ENCODE results near the gene LIMA1.
A peak's percentile ranks its signal among the peaks of the same experiment; 100 is the strongest.

The LIMA1 gene

DNA sequence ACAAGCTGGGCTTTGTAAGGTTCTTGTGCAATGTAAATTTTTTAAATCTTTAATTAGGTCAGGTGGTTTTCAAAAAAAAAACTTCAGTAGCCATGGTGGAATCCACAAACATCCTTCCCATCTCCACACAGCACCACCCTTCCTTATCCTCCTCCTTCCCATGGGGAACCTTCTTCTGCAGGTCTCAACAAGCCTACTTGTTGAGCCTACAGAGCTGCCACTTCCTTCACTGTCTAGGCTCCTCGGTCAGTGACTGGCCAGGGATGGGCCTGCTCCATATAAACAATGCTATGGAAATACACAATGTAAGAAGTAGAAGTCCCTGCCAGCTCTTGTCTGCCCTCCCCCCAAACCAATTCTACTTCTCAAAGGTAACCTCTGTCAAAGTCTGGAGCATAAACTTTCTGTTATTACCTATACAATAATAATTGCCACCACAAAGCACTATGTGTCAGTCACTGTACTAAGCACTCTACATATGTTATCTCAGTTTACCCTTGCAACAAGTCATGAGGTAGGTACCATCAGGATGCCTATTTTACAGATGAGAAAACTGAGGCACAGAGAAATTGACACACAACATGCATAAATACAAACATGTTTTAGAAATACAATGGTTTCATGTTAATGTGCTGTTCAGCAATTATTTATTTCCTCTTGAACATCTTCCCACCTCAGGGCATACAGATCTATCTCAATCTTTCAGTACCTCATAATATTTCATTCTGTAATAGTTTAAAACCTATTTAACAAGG lies 17.4 kb downstream of the LIMA1 start:
- no peak overlapping the region for H3K4me3 ChIP-seq
- TF ChIP-seq, protein P1, sequence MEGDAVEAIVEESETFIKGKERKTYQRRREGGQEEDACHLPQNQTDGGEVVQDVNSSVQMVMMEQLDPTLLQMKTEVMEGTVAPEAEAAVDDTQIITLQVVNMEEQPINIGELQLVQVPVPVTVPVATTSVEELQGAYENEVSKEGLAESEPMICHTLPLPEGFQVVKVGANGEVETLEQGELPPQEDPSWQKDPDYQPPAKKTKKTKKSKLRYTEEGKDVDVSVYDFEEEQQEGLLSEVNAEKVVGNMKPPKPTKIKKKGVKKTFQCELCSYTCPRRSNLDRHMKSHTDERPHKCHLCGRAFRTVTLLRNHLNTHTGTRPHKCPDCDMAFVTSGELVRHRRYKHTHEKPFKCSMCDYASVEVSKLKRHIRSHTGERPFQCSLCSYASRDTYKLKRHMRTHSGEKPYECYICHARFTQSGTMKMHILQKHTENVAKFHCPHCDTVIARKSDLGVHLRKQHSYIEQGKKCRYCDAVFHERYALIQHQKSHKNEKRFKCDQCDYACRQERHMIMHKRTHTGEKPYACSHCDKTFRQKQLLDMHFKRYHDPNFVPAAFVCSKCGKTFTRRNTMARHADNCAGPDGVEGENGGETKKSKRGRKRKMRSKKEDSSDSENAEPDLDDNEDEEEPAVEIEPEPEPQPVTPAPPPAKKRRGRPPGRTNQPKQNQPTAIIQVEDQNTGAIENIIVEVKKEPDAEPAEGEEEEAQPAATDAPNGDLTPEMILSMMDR (IDR thresholded peaks at IDR 0.05), result no peak
- no peak for DNase-seq (ENCODE audit: low spot score)
- no peak overlapping the region for H3K27ac ChIP-seq

DNA sequence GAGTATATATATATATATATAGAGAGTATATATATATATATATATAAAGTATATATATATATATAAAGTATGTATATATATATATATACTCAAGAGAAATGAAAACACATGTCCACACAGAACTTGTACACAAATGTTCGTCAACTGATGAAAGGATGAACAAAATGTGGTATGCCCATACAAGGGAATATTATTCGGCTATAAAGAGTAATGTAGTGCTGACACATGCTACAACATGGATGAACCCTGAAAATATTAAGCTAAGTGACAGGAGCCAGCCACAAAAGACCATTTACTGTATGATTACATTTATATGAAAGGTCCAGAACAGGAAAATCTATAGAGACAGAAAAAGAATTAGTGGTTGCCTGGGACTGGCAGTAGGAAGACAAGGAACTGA lies 19.5 kb downstream of the LIMA1 start:
- DNase-seq (ENCODE audit: low spot score), result no peak
- TF ChIP-seq, protein P1 (IDR thresholded peaks at IDR 0.05), result no peak

DNA sequence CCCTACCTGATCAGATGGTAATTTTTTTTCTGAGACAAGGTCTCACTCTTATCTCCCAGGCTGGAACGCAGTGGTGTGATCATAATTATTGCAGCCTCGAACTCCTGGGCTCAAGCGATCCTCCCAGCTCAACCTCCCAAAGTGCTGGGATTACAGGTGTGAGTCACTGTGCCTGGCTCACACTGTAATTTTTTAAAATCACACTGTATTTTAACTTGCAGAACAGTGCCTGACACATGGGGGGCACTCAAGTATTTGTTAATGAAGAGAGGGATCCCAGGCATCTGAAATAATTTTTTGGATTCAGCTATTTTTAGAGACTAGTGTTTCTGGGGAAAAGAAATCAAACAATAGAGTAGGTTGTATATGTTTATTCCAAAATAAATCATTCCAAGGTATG lies 21.7 kb downstream of the LIMA1 start:
- no peak overlapping the region for H3K4me3 ChIP-seq
- no peak for DNase-seq (ENCODE audit: low spot score)
- TF ChIP-seq, protein P1 (IDR thresholded peaks at IDR 0.05), result no peak
- H3K27ac ChIP-seq, result no peak overlapping the region

More for the DNA sequence above, 19.5 kb downstream of the LIMA1 start:
- H3K27ac ChIP-seq, result no peak overlapping the region
- no peak overlapping the region for H3K4me3 ChIP-seq

- Histone ChIP-seq H3K27ac (peak overlapping the region in 1 of 2 donors; percentile 83), H3K4me3 (peak overlapping the region; percentile 35)
- no peak for DNase-seq (ENCODE audit: low spot score)
- TF ChIP-seq, protein P1 (IDR thresholded peaks at IDR 0.05), result no peak
Observed at GRCh38 chr12:50258167-50258551, 25.2 kb downstream of the LIMA1 start.

DNA sequence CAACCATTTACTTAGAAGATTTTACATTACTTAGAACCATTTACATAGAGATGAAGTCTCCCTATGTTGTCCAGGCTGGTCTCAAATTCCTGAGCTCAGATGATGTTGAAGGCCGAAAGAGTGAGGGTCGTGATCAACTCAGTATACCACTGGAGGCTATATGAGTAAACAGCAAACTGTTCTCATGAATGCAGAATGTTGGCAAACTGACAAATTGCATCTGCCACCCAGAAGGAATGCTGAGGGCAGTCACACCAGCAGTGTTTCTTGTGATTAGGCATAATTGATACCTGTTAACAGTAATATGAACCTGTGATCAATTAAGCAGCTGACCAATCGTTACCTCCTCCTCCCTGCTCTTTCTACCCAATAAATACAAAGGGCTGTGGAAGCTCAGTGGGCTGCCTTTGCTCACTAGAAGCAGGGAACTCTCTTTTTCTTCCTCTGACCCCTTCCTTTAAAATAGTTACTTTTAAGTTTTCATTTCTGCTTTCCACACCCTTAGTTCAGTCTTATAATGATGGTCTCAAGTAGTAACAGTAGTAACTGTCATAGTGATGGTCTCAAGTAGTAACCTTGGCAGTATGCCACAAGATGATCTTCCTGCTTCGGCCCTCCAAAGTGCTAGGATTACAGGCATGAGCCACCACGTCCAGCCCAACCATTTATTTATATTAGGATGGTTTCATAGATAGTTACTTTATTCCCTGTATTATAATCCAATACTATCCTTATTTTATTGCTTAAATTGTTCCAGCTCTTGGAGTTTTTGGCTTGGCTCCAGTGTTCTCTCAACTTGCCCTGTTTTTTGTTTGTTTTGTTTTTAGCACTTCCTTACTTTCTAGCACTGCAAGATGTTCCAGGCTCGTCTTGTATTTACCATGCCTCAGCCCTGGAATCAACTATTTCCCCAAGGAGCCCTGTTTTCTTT lies 25.8 kb downstream of the LIMA1 start:
- H3K4me3 ChIP-seq, result peak overlapping the region; percentile 35
- H3K27ac ChIP-seq, result peak overlapping the region; percentile 11 to 83
- no peak for DNase-seq (ENCODE audit: low spot score)
- TF ChIP-seq, protein P1 (IDR thresholded peaks at IDR 0.05), result no peak

DNA sequence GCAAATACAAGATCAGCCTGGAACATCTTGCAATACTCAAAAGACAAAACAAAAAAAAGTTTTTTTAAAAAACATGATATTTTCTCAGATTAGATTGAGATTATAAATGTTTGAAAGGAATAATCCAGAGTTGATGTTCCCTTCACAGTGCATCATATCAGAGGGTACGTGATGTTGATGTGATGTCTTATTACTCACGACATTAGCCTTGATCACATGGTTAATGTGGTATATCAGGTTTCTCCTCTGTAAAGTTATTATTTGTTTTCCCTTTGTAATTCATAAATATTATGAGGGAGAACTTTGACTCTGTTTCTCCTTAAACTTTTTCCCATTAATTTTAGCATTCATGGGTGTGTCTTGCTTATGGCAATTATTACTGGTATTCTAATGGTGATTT lies 26.6 kb downstream of the LIMA1 start:
- H3K27ac ChIP-seq, result no peak overlapping the region
- TF ChIP-seq, protein P1 (IDR thresholded peaks at IDR 0.05), result no peak
- no peak for DNase-seq (ENCODE audit: low spot score)
- no peak overlapping the region for H3K4me3 ChIP-seq

Measured in coronary artery (tissue), 2 donors.